OCI-LY1 (cell line): ENCODE measurements around the gene YEATS4.

Experiments
- H2AFZ ChIP-seq: fragments of 200-600 bp; sonication (generic), shearing (Covaris generic); 2 replicates; pipeline ENCODE4 v1.6.0; 2014; ENCODE audit warnings: antibody characterized with exemption, mild to moderate bottlenecking, low read length
- H3F3A ChIP-seq: fragments of 200-600 bp; sonication (generic), shearing (Covaris generic); 2 replicates; pipeline ENCODE4 v1.6.0; 2014; ENCODE audit warnings: mild to moderate bottlenecking, antibody characterized with exemption, low read length, moderate library complexity; ENCODE audit not compliant: insufficient read depth
- H3K27ac ChIP-seq: fragments of 200-600 bp; sonication (generic); 2 replicates; pipeline ENCODE4 v1.5.1; 2014; ENCODE audit warnings: low read length, mixed run types, mild to moderate bottlenecking, low read depth; ENCODE audit not compliant: poor library complexity, severe bottlenecking
- H3K27me3 ChIP-seq: fragments of 200-600 bp; sonication (generic); 2 replicates; pipeline ENCODE4 v1.6.0; 2014; ENCODE audit warnings: antibody characterized with exemption, mild to moderate bottlenecking, low read length, moderate library complexity; ENCODE audit not compliant: insufficient read depth
- H3K36me3 ChIP-seq: fragments of 200-600 bp; sonication (generic); 2 replicates; pipeline ENCODE4 v1.6.1; 2014; ENCODE audit warnings: mild to moderate bottlenecking, antibody characterized with exemption, low read length, moderate library complexity, mixed read lengths; ENCODE audit not compliant: insufficient read depth
- H3K4me1 ChIP-seq: fragments of 200-600 bp; sonication (generic); 2 replicates; pipeline ENCODE4 v1.5.1; 2014; ENCODE audit warnings: mild to moderate bottlenecking, low read length, moderate library complexity; ENCODE audit not compliant: insufficient read depth, severe bottlenecking
- H3K4me2 ChIP-seq: fragments of 200-600 bp; sonication (generic), shearing (Covaris generic); 2 replicates; pipeline ENCODE4 v1.6.1; 2014; ENCODE audit warnings: low read length
- H3K4me3 ChIP-seq: fragments of 200-600 bp; sonication (generic); 2 replicates; pipeline ENCODE4 v1.5.1; 2014; ENCODE audit warnings: low read length, low read depth, mild to moderate bottlenecking, mixed read lengths; ENCODE audit not compliant: poor library complexity, severe bottlenecking
- H3K79me2 ChIP-seq: fragments of 200-600 bp; shearing (Covaris generic); 2 replicates; pipeline ENCODE4 v1.6.1; 2016; ENCODE audit warnings: mixed run types, low read length, mixed read lengths; ENCODE audit not compliant: insufficient read depth
- H3K9ac ChIP-seq: fragments of 200-600 bp; sonication (generic), shearing (Covaris generic); 2 replicates; pipeline ENCODE4 v1.6.1; 2014; ENCODE audit warnings: mild to moderate bottlenecking, low read length, mixed read lengths
- H3K9me2 ChIP-seq: fragments of 200-600 bp; sonication (generic), shearing (Covaris generic); 2 replicates; pipeline ENCODE4 v1.6.1; 2014; ENCODE audit warnings: low read depth, mild to moderate bottlenecking, low read length, mixed read lengths
- H3K9me3 ChIP-seq: fragments of 200-600 bp; shearing (Covaris generic); 2 replicates; pipeline ENCODE4 v1.6.1; 2014; ENCODE audit warnings: low read length, mixed read lengths
- H4K20me1 ChIP-seq: fragments of 200-600 bp; sonication (generic), shearing (Covaris generic); 2 replicates; pipeline ENCODE4 v1.6.0; 2016; ENCODE audit warnings: mild to moderate bottlenecking, low read length; ENCODE audit not compliant: insufficient read depth
- EZH2 ChIP-seq: fragments of 200-600 bp; sonication (generic), shearing (Covaris generic); IDR thresholded peaks from 2 replicates; pipeline ENCODE4 v1.8.0; 2017; ENCODE audit warnings: borderline replicate concordance, mixed run types, mild to moderate bottlenecking, antibody characterized with exemption, low read length, moderate library complexity, mixed read lengths
- TF ChIP-seq, protein P1 (sequence below): fragments of 200-600 bp; sonication (generic), shearing (Covaris generic); IDR thresholded peaks from 2 replicates; pipeline ENCODE4 v1.5.1; 2017; ENCODE audit warnings: mild to moderate bottlenecking, antibody characterized with exemption, low read length, moderate library complexity, mixed read lengths

YEATS4 gene

DNA sequence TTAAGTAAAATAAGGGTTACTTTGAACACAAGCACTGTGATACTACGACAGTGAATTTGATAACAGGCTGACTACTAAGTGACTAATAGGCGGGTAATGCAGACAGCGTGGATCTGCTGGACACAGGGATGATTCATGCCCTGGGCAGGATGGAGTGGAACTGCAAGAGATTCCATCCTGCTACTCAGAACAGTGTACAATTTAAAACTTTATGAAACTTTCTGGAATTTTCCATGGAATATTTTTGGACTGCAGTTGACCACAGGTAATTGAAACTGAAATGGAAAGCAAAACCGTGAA, 46.0 kb downstream of the YEATS4 start:
- H3K79me2 ChIP-seq = no peaks in the 10 kb centered on the region
- H3K27ac ChIP-seq = no peak overlapping the region
- H4K20me1 ChIP-seq = no peaks in the 10 kb centered on the region
- no peak overlapping the region for H3K4me3 ChIP-seq
- H3K9me2 ChIP-seq = no peaks in the 10 kb centered on the region
- no peaks in the 10 kb centered on the region for H3K9me3 ChIP-seq
- H2AFZ ChIP-seq = no peak overlapping the region
- no peak overlapping the region for H3K9ac ChIP-seq
- no peaks in the 10 kb centered on the region for H3K36me3 ChIP-seq
- H3F3A ChIP-seq = no peaks in the 10 kb centered on the region
- no peaks in the 10 kb centered on the region for H3K27me3 ChIP-seq
- no peak overlapping the region for H3K4me2 ChIP-seq
- TF ChIP-seq, protein P1, sequence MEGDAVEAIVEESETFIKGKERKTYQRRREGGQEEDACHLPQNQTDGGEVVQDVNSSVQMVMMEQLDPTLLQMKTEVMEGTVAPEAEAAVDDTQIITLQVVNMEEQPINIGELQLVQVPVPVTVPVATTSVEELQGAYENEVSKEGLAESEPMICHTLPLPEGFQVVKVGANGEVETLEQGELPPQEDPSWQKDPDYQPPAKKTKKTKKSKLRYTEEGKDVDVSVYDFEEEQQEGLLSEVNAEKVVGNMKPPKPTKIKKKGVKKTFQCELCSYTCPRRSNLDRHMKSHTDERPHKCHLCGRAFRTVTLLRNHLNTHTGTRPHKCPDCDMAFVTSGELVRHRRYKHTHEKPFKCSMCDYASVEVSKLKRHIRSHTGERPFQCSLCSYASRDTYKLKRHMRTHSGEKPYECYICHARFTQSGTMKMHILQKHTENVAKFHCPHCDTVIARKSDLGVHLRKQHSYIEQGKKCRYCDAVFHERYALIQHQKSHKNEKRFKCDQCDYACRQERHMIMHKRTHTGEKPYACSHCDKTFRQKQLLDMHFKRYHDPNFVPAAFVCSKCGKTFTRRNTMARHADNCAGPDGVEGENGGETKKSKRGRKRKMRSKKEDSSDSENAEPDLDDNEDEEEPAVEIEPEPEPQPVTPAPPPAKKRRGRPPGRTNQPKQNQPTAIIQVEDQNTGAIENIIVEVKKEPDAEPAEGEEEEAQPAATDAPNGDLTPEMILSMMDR = no peak
- TF ChIP-seq EZH2 = no peak
- H3K4me1 ChIP-seq = no peaks in the 10 kb centered on the region

DNA sequence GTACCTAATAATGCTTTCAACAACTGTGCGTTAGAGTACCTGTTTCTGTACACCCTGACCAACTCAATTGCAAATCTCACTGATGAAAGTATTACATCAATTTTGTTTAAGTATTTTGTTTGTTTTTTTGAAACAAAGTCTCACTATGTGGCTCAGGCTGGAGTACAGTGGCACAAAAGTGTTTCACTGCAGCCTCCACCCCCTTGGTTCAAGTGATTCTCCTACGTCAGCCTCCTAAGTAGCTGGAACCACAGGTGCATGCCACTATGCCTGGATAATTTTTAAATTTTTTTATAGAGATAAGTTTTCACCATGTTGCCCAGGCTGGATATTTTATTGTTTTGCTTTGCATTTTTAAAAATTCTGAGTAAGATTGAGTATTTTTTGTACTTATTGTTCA, 46.7 kb downstream of the YEATS4 start:
- no peaks in the 10 kb centered on the region for H3K79me2 ChIP-seq
- H3F3A ChIP-seq = no peaks in the 10 kb centered on the region
- H3K9me3 ChIP-seq = no peaks in the 10 kb centered on the region
- no peak overlapping the region for H3K4me2 ChIP-seq
- H3K4me1 ChIP-seq = no peaks in the 10 kb centered on the region
- no peaks in the 10 kb centered on the region for H4K20me1 ChIP-seq
- no peaks in the 10 kb centered on the region for H3K27me3 ChIP-seq
- no peak overlapping the region for H3K27ac ChIP-seq
- no peak overlapping the region for H2AFZ ChIP-seq
- H3K9me2 ChIP-seq = no peaks in the 10 kb centered on the region
- H3K9ac ChIP-seq = no peak overlapping the region
- no peaks in the 10 kb centered on the region for H3K36me3 ChIP-seq
- H3K4me3 ChIP-seq = no peak overlapping the region
- TF ChIP-seq, protein P1 = no peak
- no peak for TF ChIP-seq EZH2

DNA sequence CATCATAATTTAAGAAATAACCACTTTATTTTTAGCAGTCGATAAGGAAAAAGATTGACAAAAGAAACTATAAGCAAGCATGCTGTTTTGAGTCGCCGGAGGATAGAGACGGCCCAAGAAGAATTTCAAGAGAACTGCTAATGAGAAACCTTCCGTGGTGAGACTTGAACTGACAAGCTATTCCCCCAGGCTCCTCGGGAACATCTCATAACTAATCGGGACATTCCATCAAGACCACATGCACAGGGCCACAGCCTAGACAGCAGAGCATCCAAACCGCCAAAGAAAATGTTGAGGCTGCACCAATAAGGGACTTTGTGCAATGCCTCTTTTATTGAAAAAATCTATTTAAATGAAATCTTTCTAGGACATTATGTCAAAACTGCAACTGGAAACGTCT, 51.0 kb downstream of the YEATS4 start:
- Histone ChIP-seq H4K20me1 (no peaks in the 10 kb centered on the region), H3K27ac (no peak overlapping the region), H3K4me1 (no peaks in the 10 kb centered on the region), H3K9me3 (no peaks in the 10 kb centered on the region), H3K79me2 (no peaks in the 10 kb centered on the region), H3K9ac (no peak overlapping the region), H3F3A (no peaks in the 10 kb centered on the region), H3K27me3 (no peaks in the 10 kb centered on the region), H3K9me2 (no peaks in the 10 kb centered on the region), H3K4me3 (no peak overlapping the region), H3K36me3 (no peaks in the 10 kb centered on the region), H2AFZ (no peak overlapping the region), H3K4me2 (no peak overlapping the region)
- TF ChIP-seq, protein P1 = no peak
- no peak for TF ChIP-seq EZH2
